ENCODE measurements around the gene SPSB3.

SPSB3 gene

DNA sequence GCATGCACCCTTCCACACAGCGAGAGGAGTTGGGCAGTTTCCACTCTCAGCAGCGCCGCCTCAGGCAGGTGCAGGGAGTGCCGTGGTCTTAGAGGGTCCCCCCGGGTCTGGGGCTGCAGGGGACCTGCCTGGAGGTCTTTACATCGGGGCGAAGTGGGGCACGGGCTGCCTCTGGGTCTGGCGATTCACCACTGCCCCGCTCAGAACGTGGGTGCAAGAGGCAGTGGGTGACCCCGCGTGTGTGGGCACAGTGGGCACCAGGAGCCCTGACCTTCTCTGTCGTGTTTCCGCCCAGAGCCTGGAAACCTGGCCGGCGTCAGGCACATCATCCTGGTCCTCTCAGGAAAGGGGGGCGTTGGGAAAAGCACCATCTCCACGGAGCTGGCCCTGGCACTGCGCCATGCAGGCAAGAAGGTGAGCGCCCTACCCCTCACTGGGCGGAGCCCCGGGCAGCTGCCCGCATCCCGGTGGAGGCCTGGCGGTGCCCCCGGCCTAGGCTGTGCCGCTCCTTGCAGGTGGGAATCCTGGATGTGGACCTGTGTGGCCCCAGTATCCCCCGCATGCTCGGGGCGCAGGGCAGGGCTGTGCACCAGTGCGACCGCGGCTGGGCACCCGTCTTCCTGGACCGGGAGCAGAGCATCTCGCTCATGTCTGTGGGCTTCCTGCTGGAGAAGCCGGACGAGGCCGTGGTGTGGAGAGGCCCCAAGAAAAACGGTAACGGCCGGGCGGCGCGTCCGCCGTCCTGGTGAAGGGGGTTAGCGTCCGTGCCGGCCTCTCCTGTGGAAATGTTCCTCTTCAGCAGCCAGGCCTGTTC, 4.1 kb upstream of the SPSB3 start:
- Mint-ChIP-seq H3K27me3 (no peaks in the 10 kb centered on the region), H3K4me3 (no peak overlapping the region), H3K9me3 (no peaks in the 10 kb centered on the region), H3K27ac (no peak overlapping the region), H3K4me1 (peaks cover 22% of the 10 kb centered on the region), H3K36me3 (peaks cover 3% of the 10 kb centered on the region)

DNA sequence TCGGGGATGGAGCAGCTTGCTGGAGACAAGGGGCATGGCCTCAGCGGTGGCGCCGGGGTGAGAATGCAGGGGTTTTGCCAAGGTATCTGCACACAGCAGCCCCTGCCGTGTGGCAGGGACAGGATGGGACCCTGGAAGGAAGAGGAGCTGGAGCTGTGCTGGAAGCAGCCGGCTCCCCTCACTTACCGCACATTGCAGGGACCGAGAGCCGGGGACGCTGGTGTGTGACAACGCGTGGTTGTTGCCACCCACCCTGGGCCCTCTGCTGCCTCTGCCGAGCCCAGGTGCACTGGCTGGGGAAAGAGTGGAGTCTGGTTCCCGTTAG, 3.4 kb upstream of the SPSB3 start:
- no peak overlapping the region for H3K4me3 Mint-ChIP-seq
- H3K9me3 Mint-ChIP-seq, result no peaks in the 10 kb centered on the region
- peaks cover 27% of the 10 kb centered on the region for H3K4me1 Mint-ChIP-seq
- peaks cover 3% of the 10 kb centered on the region for H3K36me3 Mint-ChIP-seq
- H3K27me3 Mint-ChIP-seq, result no peaks in the 10 kb centered on the region
- H3K27ac Mint-ChIP-seq, result no peak overlapping the region

DNA sequence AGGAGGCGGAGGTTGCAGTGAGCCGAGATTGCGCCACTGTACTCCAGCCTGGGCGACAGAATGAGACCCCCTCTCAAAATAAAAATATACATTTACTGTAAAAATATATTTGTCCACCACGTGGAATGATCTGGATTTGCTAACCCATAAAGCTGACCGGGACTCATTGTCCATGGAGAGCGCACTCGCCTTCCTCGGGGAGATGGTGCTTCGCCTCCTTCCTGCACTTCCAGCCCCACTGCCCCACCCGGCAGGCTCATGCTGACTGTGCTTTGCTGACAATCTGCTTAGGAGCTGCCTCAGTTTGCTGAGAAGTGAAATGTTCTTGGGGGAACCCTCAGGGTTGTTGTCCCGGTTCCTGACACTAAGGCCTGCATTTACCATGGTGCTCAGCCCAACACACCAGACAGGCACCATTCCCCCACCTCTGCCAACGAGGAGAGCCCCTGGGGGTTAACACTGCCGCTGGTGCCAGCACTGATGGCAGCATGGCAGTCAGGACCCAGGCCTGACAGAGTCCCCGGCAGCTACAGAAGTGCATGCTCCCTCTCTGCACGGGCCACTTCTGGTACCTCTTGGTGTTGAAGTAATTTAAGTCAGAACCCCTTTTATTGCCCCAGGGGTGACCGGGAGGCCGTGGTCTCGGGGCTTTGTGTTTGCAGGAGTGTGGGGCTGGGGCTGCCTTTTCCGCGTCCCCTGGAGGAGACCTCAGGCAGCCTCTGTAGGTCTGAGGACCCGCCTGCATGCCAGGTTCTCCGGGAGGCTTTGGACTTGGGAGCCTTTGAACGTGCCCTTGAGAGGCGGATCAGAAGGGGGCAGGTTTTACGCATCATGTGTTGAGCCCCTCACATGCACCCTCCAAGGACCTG, 2.8 kb upstream of the SPSB3 start:
- Mint-ChIP-seq H3K27me3 (no peaks in the 10 kb centered on the region), H3K4me3 (peak overlapping the region; percentile 66), H3K9me3 (no peaks in the 10 kb centered on the region), H3K27ac (no peak overlapping the region), H3K36me3 (peaks cover 3% of the 10 kb centered on the region), H3K4me1 (peaks cover 27% of the 10 kb centered on the region)

DNA sequence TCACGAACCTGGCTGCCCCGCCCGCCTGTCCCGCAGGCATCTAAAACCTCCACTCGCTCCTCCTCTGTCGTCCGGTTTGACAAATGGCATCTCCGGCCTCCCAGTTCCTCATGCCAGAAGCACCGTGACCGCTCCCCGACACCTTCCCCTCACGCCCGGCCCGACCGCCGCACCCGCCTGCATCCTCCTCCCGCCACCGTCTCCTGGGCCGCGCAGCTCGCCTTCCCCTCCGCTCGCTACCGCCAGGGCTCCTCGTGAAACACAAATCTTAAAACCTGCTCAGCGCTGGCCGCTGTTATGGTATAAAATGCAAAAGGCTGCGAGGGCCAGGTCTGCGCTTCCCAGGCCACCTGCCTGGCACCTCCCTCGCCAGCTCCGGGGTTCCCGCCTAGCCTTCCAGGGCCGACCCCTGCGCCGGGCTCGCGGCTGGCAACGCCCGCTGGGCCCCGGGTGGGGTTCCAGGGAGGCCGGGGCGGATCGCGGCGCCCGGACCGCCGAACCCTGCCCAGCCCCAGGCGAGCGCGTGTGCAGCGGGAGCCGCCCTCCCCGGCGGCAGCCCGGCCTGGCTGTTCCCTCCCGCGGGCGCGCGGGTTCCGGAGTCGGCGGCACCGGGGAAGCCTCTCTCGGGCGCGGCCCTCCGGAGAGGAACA, 488 bp downstream of the SPSB3 start:
- Mint-ChIP-seq H3K4me3 (peak overlapping the region; percentile 87), H3K4me1 (peaks cover 27% of the 10 kb centered on the region), H3K36me3 (peaks cover 3% of the 10 kb centered on the region), H3K27me3 (no peaks in the 10 kb centered on the region), H3K27ac (peak overlapping the region; percentile 76), H3K9me3 (no peaks in the 10 kb centered on the region)

DNA sequence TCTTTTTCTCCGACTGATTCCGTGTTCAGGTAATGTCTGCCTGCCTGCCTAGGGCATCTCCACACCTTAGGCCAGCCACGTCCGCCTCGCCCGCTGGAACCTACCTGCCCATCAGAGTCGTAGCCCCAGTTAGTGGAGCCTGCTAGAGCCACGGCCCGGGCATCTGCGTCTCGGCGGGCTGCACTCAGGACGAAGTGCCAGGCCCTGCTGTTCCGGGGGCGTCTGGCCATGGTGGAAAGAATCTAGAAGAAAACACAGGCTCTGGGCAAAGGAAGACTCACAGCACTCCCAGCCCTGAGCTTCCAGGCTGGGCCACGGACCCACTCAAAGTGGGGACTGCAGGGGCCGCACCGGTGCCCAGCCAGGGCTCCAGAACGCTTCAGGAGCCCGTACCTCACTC, 1.1 kb downstream of the SPSB3 start:
- Mint-ChIP-seq H3K9me3 (no peaks in the 10 kb centered on the region), H3K4me1 (peaks cover 27% of the 10 kb centered on the region), H3K27ac (peak overlapping the region; percentile 76), H3K36me3 (peaks cover 3% of the 10 kb centered on the region), H3K4me3 (peak overlapping the region; percentile 87), H3K27me3 (no peaks in the 10 kb centered on the region)

DNA sequence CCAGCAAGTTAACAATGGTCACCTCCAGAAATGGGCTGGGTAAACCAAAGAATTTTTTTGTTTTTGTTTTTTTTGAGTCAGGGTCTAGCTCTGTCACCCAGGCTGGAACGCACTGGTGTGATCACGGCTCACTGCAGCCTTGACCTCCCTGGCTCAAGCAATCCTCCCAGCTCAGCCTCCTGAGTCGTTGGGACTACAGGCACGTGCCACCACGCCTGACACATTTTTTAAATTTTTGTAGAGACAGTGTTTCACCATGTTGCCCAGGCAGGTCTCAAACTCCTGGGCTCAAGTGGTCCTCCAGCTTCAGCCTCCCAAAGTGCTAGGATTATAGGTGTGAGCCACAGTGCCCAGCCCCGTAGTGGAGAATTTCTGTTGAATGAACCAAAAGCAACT, 1.7 kb downstream of the SPSB3 start:
- H3K9me3 Mint-ChIP-seq, result no peaks in the 10 kb centered on the region
- peaks cover 23% of the 10 kb centered on the region for H3K4me1 Mint-ChIP-seq
- H3K27me3 Mint-ChIP-seq, result no peaks in the 10 kb centered on the region
- H3K27ac Mint-ChIP-seq, result no peak overlapping the region
- peaks cover 3% of the 10 kb centered on the region for H3K36me3 Mint-ChIP-seq
- H3K4me3 Mint-ChIP-seq, result peak overlapping the region; percentile 49

DNA sequence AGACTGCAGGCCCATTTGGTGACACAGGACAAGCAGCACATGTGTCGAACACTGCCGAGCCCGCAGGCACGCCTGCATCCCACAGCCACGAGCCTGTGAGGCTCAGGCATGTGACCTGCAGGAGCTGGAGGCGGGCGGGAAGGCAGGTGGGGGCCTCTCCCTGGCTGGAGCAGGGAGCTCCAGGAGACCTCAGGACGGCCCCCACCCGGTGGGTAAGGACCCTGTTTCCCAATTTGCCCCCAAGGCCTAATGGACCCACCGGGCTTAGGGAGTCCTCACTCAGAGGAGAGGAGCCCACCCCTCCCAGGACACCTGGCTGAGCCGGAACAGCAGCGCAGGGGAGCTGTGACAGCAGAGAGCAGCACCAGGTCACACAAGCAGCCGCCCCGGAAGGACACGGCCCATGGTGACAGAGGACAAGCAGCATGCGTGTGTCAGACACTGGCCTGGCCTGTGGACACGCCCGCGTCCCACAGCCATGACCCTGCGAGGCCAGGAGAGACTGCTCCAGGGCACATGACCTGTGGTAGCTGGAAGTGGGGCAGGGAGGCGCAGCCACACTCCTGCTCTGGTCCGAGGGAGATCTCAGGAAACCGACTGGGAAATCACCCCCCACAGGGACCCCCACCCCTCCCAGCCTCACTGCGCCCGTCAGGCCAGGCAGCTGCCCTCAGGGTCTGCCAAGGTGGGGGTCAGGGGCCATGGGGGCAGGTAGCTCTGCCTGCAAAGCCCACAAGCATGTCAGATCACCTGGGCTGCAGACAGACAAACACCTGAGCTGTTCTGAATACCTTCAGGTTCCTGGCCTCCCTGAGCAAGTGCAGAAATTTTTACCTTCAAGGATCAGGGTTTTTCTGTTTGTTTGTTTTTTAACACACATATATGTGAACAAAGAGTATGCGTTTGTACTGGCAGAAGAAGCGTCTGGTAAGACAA, 2.4 kb downstream of the SPSB3 start:
- Mint-ChIP-seq H3K4me1 (peaks cover 16% of the 10 kb centered on the region), H3K27me3 (no peaks in the 10 kb centered on the region), H3K4me3 (peak overlapping the region; percentile 49), H3K36me3 (peaks cover 2% of the 10 kb centered on the region), H3K27ac (no peak overlapping the region), H3K9me3 (no peaks in the 10 kb centered on the region)

DNA sequence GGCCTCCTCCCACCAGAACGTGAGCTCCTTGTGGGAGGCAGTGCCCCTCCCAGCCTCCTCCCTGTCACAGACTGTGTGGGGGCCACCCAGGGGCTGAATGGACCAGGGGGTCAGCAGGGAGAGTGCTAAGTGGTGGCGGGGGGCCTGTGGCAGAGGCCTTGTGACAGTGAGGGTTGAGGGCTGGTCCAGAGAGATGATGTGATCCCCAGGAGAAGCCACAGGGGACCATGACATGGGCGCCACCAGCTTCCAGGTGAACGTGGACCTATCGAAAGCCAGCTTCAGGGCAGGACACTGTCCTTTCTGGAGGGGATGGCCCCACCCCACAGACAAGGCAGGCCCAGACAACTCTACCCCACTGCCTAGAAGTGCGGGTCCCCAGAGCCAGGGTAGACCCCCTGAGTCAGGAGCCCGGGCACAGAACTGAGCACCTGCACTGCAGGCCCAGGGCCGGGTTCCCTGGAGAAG, 3.1 kb downstream of the SPSB3 start:
- Mint-ChIP-seq H3K27ac (peak overlapping the region; percentile 62), H3K9me3 (no peaks in the 10 kb centered on the region), H3K27me3 (no peaks in the 10 kb centered on the region), H3K4me3 (no peak overlapping the region), H3K36me3 (peaks cover 2% of the 10 kb centered on the region), H3K4me1 (peaks cover 15% of the 10 kb centered on the region)

DNA sequence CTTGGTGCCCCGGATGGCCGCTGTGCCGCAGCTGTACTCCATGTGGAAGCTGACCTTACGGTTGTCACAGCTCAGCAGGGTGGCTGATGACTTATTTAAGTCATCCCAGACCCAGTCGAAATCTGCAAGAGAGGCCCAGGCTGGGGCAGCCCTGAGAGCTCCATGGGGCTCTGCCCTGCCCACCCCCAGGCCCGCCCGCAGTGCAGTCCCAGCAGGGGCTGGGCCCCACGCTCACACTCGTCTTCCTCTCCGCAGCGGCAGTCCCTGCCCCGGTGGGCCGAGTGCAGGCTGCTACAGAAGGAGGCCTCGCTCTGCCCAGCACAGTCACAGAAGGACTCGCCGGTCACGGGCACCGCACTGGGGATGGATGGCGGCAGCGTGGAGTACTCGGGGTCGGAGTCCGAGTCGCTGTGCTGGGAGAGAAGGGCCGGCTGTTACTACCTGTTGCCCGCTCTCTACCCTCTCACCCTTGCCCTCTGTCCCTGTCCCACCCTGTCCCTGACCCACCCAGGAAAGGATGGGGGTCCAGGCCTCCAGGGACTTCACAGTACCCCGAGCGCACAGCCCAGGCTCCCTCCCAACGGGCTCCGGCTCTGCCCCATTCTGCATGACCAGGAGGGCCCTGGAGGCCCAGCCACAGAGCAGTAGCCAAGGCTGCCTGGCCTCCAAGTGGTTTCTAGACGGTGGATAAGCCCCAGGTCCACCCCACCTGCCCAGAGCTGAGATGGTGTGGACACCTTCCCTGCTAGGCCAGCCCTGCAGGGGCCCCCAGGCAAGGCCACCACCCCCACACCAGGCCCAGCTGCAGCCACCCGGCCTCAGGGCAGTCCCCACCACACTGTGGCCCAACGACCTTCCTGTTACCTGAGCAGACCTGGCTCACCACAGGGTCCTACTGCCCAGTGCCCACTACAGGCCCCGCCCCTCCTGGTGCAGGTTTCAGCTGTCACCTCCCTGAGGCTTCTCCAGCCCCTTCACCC, 3.9 kb downstream of the SPSB3 start:
- H3K27ac Mint-ChIP-seq, result no peak overlapping the region
- H3K4me3 Mint-ChIP-seq, result no peak overlapping the region
- peaks cover 15% of the 10 kb centered on the region for H3K4me1 Mint-ChIP-seq
- H3K9me3 Mint-ChIP-seq, result no peaks in the 10 kb centered on the region
- H3K36me3 Mint-ChIP-seq, result peaks cover 2% of the 10 kb centered on the region
- H3K27me3 Mint-ChIP-seq, result no peaks in the 10 kb centered on the region

DNA sequence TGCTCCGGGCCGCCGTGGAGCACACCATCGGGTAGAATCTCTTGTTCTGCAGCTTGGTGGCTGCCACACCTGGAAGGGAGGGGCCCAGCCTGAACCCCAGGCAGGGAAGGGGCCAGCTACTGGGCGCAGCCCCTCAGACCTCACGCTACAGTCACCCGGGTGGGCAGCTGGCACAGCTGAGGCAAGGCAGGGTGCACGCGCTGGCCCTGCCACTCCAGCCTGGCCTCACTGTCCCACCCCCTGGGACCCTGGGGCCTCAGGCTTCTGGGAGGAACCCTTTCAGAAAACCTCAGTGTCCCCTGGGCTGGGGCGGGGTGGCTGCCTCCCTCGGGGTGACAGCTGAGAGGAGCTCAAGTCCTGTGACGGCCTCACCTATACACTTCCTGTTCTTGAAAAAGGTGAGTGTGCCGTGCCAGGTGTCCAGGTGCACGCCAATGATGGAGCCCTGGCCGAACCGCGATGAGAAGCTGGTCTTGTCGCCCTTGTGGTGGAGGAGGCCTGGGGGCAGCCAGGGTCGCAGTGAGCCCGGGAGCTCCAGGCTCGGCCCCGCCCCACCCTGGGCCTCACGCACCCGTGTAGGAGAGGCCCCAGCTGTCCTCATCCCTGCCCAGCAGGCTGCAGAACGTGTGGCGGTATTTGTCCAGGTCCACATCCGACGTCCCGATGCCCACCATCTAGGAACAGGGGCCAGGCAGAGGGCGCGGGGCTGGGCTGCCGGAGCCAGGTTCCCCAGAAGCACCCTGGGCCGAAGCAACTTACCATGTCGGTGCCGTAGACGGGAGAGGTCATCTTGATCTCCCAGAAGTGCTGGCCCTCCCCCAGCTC, 4.8 kb downstream of the SPSB3 start:
- no peak overlapping the region for H3K27ac Mint-ChIP-seq

DNA sequence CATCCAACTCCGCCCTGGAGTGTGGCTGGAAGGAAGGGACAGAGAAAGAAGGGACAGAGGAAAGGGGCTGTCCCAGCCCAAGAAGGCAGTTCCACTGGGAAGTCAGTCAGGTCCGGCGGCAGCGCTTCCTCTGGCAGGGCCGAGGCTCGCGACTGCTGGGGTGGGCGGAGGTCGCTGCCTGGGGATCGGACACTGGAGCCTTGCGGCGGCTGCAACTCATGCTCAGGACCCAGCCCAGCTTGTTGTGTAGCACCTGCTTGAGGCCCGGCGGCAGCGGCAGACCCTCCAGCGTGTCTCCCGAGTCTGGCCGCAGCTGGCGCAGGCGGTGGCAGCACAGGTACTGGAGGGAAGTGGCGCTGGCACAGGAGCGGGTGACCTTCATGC, 5.4 kb downstream of the SPSB3 start:
- peaks cover 15% of the 10 kb centered on the region for H3K4me1 Mint-ChIP-seq
- no peaks in the 10 kb centered on the region for H3K27me3 Mint-ChIP-seq
- no peak overlapping the region for H3K4me3 Mint-ChIP-seq
- H3K27ac Mint-ChIP-seq, result no peak overlapping the region
- peaks cover 3% of the 10 kb centered on the region for H3K36me3 Mint-ChIP-seq
- H3K9me3 Mint-ChIP-seq, result no peaks in the 10 kb centered on the region

More for the DNA sequence above, 4.8 kb downstream of the SPSB3 start:
- Mint-ChIP-seq H3K9me3 (no peaks in the 10 kb centered on the region), H3K4me3 (no peak overlapping the region), H3K27me3 (no peaks in the 10 kb centered on the region), H3K36me3 (no peaks in the 10 kb centered on the region), H3K4me1 (peaks cover 11% of the 10 kb centered on the region)

DNA sequence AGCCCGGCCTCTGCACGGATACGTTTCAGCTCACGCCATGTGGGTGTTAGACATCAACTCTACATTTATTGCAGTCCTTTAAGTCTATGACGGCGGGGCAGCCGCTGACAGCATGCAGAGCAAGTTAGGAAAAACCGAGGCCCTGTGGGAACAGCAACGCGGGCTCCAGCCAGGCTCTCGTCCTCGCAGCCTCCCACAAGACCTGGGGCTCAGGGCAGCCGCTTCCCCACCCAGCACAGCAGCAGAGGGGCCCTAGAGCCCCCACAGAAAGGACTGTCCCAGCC, 5.8 kb downstream of the SPSB3 start:
- no peak overlapping the region for H3K4me3 Mint-ChIP-seq
- H3K27me3 Mint-ChIP-seq, result no peaks in the 10 kb centered on the region
- no peaks in the 10 kb centered on the region for H3K9me3 Mint-ChIP-seq
- no peak overlapping the region for H3K27ac Mint-ChIP-seq
- peaks cover 3% of the 10 kb centered on the region for H3K36me3 Mint-ChIP-seq
- peaks cover 11% of the 10 kb centered on the region for H3K4me1 Mint-ChIP-seq

DNA sequence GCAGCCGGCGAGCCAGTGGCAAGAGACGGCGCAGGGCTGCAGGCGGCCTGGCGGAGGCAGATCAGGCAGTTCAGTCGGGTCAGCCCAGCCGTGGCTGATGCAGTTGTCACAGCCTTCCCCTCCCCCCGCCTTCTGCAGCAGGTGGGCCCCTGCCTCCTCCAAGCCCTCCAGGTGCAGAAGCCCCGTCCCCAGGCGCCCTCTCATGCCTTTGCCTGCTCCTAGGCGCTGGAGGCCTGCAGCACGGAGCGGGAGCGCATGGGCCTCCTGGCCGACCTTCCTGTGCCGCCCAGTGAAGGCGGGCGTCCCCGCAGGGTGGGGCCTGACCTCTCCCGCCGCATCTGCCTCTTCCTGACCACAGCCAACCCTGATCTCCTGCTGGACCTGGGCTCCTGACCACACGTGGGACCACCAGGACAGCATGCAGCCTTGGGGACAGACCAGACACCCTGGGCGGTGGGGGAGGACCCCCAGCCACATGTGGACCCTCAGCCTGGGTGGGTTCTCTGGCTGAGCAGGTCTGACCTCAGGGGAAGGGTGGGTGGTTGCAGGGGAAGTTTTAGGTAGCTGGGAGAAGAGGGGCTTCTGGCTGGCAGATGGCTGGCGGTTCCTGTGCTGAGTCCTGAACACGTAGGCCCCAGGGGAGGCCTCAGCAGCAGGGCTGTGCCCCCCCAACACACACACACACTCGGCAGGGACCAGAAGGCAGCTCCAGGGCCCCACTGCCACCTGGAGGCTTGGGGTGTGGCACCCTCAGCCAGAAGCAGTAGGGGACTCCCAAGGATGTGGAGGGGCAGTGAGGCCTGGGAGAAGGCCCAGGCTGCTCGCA, 6.3 kb downstream of the SPSB3 start:
- H3K4me3 Mint-ChIP-seq, result no peak overlapping the region
- H3K27ac Mint-ChIP-seq, result no peak overlapping the region

More for the DNA sequence above, 6.3 kb downstream of the SPSB3 start:
- Mint-ChIP-seq H3K27me3 (no peaks in the 10 kb centered on the region), H3K4me1 (peaks cover 6% of the 10 kb centered on the region), H3K9me3 (no peaks in the 10 kb centered on the region), H3K36me3 (peaks cover 3% of the 10 kb centered on the region)
